DND-41 (cell line): ENCODE results near the gene PRG3.

ENCODE experiments used
- EZH2 ChIP-seq: IDR thresholded peaks from 3 replicates; pipeline ENCODE4 v1.6.1; 2012; ENCODE audit warnings: borderline replicate concordance, low read depth, mild to moderate bottlenecking, moderate library complexity, low read length, inconsistent platforms; ENCODE audit not compliant: severe bottlenecking
- TF ChIP-seq, protein P1 (sequence below): IDR thresholded peaks from 2 replicates; pipeline ENCODE4 v1.5.1; 2012; ENCODE audit warnings: borderline replicate concordance, low read length, moderate library complexity, mild to moderate bottlenecking; ENCODE audit not compliant: poor library complexity, severe bottlenecking; ENCODE audit errors: extremely low read depth

- TF ChIP-seq, protein P1, sequence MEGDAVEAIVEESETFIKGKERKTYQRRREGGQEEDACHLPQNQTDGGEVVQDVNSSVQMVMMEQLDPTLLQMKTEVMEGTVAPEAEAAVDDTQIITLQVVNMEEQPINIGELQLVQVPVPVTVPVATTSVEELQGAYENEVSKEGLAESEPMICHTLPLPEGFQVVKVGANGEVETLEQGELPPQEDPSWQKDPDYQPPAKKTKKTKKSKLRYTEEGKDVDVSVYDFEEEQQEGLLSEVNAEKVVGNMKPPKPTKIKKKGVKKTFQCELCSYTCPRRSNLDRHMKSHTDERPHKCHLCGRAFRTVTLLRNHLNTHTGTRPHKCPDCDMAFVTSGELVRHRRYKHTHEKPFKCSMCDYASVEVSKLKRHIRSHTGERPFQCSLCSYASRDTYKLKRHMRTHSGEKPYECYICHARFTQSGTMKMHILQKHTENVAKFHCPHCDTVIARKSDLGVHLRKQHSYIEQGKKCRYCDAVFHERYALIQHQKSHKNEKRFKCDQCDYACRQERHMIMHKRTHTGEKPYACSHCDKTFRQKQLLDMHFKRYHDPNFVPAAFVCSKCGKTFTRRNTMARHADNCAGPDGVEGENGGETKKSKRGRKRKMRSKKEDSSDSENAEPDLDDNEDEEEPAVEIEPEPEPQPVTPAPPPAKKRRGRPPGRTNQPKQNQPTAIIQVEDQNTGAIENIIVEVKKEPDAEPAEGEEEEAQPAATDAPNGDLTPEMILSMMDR = no peak
- TF ChIP-seq EZH2 = no peak
Observed at GRCh38 chr11:57392066-57392762, 11.3 kb upstream of the PRG3 start.
